B cell (primary cell): ENCODE results near the gene ARHGAP26. TPM values are rescaled to one million over a fixed set of nuclear protein-coding genes. Genes with fewer than 3 reads are reported as not detected.
A peak's percentile ranks its signal among the peaks of the same experiment; 100 is the strongest.

Experiments
- ATAC-seq: fragments of 200-7000 bp; cut with Tn5 transposase; one replicate; pipeline ENCODE4 v1.10.0; 2021; ENCODE audit warnings: low read depth, mild to moderate bottlenecking, moderate number of reproducible peaks, moderate library complexity
- CTCF ChIA-PET: fragments of 350-600 bp; sonication (Branson Sonifier 250); formaldehyde crosslinking; loops from one replicate; lab custom pipeline; 2021; ENCODE audit warnings: antibody characterized with exemption, inconsistent platforms; lab: Charles Lee
- POLR2A ChIA-PET: fragments of 350-600 bp; sonication (Branson Sonifier 250); formaldehyde crosslinking; loops from one replicate; lab custom pipeline; 2021; ENCODE audit warnings: antibody characterized with exemption; lab: Charles Lee
- DNase-seq: peaks from one replicate; pipeline ENCODE4 v3.0.0; 2013
- H2AFZ ChIP-seq: 2 replicates; pipeline ENCODE4 v1.6.1; 2012; ENCODE audit warnings: mild to moderate bottlenecking, low read depth, low read length; ENCODE audit not compliant: insufficient read depth, poor library complexity, severe bottlenecking
- H3K27ac ChIP-seq, 2 donors: 1 replicate in 1 of 2; 2 replicates in 1 of 2; pipeline ENCODE4 v1.5.1; 2012 to 2013; ENCODE audit warnings: low read length in 2 of 2, mild to moderate bottlenecking in 2 of 2, moderate library complexity in 1 of 2
- H3K27me3 ChIP-seq, 4 experiments: fragments of 200-600 bp in 1 of 4; sonication (generic) in 1 of 4; replicated peaks in 1 of 4; 1 replicate in 2 of 4; 2 replicates in 2 of 4; pipeline versions ENCODE4 v1.6.1 to v1.7.0; 2013 to 2016; ENCODE audit warnings: low read length in 3 of 4, mild to moderate bottlenecking in 2 of 4, mixed read lengths in 1 of 4, moderate library complexity in 1 of 4; ENCODE audit not compliant: insufficient read depth in 4 of 4, control insufficient read depth in 3 of 4; ENCODE audit errors: control extremely low read depth in 1 of 4
- H3K36me3 ChIP-seq, 2 experiments: replicated peaks in 1 of 2; 1 replicate in 1 of 2; 2 replicates in 1 of 2; pipeline versions ENCODE4 v1.6.1 to v1.7.1; 2013; ENCODE audit warnings: low read length in 1 of 2; ENCODE audit not compliant: insufficient read depth in 2 of 2, control insufficient read depth in 1 of 2; ENCODE audit errors: control extremely low read depth in 1 of 2, extremely low read depth in 1 of 2
- H3K4me1 ChIP-seq, 2 donors: fragments of 200-600 bp in 1 of 2; sonication (generic) in 1 of 2; 1 replicate in 1 of 2; 2 replicates in 1 of 2; pipeline versions ENCODE4 v1.5.1 to v1.6.1; 2013 to 2017; ENCODE audit warnings: low read length in 2 of 2; ENCODE audit not compliant: control insufficient read depth in 2 of 2, insufficient read depth in 2 of 2
- H3K4me2 ChIP-seq: replicated peaks from 2 replicates; pipeline ENCODE3; 2012; ENCODE audit warnings: mild to moderate bottlenecking, low read depth, low read length; ENCODE audit not compliant: poor library complexity, severe bottlenecking
- H3K4me3 ChIP-seq, 5 experiments: fragments of 200-600 bp in 1 of 5; sonication (generic) in 1 of 5; 1 replicate in 3 of 5; 2 replicates in 2 of 5; pipeline versions ENCODE4 v1.5.1 to v1.7.0; 2011 to 2016; ENCODE audit warnings: low read length in 4 of 5, mild to moderate bottlenecking in 4 of 5, low read depth in 2 of 5, control low read depth in 1 of 5, moderate library complexity in 1 of 5; ENCODE audit not compliant: insufficient read depth in 1 of 5; ENCODE audit errors: control extremely low read depth in 1 of 5, extremely low read depth in 1 of 5
- H3K79me2 ChIP-seq: fragments of 200-600 bp; sonication (generic); one replicate; pipeline ENCODE4 v1.6.0; 2016; ENCODE audit warnings: low read length; ENCODE audit not compliant: control insufficient read depth, insufficient read depth
- H3K9ac ChIP-seq: fragments of 200-600 bp; sonication (generic); 2 replicates; pipeline ENCODE4 v1.6.1; 2017; ENCODE audit warnings: mild to moderate bottlenecking, low read length, moderate library complexity
- H3K9me3 ChIP-seq, 3 donors: one replicate each; pipeline versions ENCODE4 v1.6.1 to v1.7.1; 2013; ENCODE audit warnings: low read length in 2 of 3; ENCODE audit not compliant: control insufficient read depth in 2 of 3, insufficient read depth in 1 of 3; ENCODE audit errors: control extremely low read depth in 1 of 3
- H4K20me1 ChIP-seq: 2 replicates; pipeline ENCODE4 v1.6.0; 2012; ENCODE audit warnings: mild to moderate bottlenecking, low read length; ENCODE audit not compliant: insufficient read depth, control insufficient read depth, poor library complexity, severe bottlenecking
- H3K27ac Mint-ChIP-seq: one replicate; pipeline ENCODE4 v1.8.0; 2021; ENCODE audit warnings: mixed read lengths
- H3K27me3 Mint-ChIP-seq: one replicate; pipeline ENCODE4 v1.8.0; 2021; ENCODE audit warnings: mixed read lengths
- H3K4me1 Mint-ChIP-seq: one replicate; pipeline ENCODE4 v1.8.0; 2021; ENCODE audit warnings: mixed read lengths
- H3K4me3 Mint-ChIP-seq: one replicate; pipeline ENCODE4 v1.8.0; 2021; ENCODE audit warnings: mixed read lengths
- H3K9me3 Mint-ChIP-seq: one replicate; pipeline ENCODE4 v1.8.0; 2022; ENCODE audit warnings: mixed read lengths; ENCODE audit not compliant: insufficient read depth
- EZH2 ChIP-seq: IDR thresholded peaks from 2 replicates; pipeline ENCODE4 v1.6.1; 2012; ENCODE audit warnings: borderline replicate concordance, low read depth, mild to moderate bottlenecking, moderate library complexity, low read length; ENCODE audit not compliant: insufficient read depth, poor library complexity, severe bottlenecking
- WGBS: methylation state at CpG from one replicate; pipeline ENCODE4 v1.1.5; 2013; ENCODE audit warnings: missing lambda C conversion rate; ENCODE audit not compliant: insufficient coverage; 5-methylcytosine and 5-hydroxymethylcytosine counted together
- intact Hi-C: fragments of 100-400 bp; cut with micrococcal nuclease; formaldehyde crosslinking; loops from one replicate; pipeline ENCODE4 v1.10.0; 2022
- polyA plus RNA-seq: library from polyadenylated mRNA; depleted of rRNA; stranded (reverse); fragments of >200 nt; gene quantifications from 2 replicates; pipeline ENCODE4 v1.2.3, GENCODE V29; 2012
- total RNA-seq, 2 donors: library from RNA; stranded (reverse); fragments of 120-200 nt in 1 of 2; gene quantifications; 1 replicate in 1 of 2; 2 replicates in 1 of 2; pipeline versions ENCODE4 v1.2.3 to v1.2.4, GENCODE V29; 2013 to 2022
- TF ChIP-seq, protein P1 (sequence below): fragments of 200-600 bp; IDR thresholded peaks from one replicate; pipeline ENCODE4 v1.8.0; 2022; ENCODE audit warnings: antibody characterized with exemption, mild to moderate bottlenecking

ARHGAP26 gene
- total and polyA plus RNA-seq, 2 donors (not counting 1 experiment from before 2014, with no cell fraction given): 1.8 to 22.5 TPM

DNA sequence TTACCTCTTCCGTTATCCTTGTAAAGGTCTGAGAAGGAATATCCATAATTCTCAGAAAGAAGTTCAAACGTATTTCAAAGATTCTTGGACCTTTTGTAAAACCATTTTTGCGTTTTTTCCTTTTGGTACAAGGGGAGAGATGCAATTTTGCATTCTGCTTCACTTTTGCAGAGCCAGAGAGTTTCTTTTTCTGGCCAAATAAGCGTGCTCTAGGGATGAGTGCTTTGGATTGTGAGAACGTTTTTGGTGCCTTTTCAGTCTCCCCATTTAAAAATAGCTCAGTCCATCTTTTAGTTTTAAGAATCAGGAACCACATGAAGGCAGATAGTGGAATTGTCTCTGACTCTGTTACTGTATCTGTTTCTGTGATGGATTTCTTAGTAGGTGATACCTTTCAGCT lies 1.5 kb downstream of the ARHGAP26 start:
- Histone ChIP-seq H3K9ac (peak overlapping the region; percentile 87), H3K4me2 (peak overlapping the region; percentile 92), H3K79me2 (peaks cover 16% of the 10 kb centered on the region), H3K4me3 (peak overlapping the region in 3 of 5 experiments; percentile 90), H3K4me1 (peaks cover 11 to 12% of the 10 kb centered on the region in 2 donors), H3K36me3 (no peaks in the 10 kb centered on the region), H3K27me3 (no peaks in the 10 kb centered on the region), H4K20me1 (no peaks in the 10 kb centered on the region), H3K9me3 (no peaks in the 10 kb centered on the region), H2AFZ (peak overlapping the region; percentile 87), H3K27ac (no peak overlapping the region)
- POLR2A ChIA-PET: interaction anchor here (1.7 kb wide), 1 partner anchor 7 kb away, joined by 5 read pairs; no protein-coding TSS in a partner anchor
- DNase-seq (no peak), ATAC-seq (no peak)
- intact Hi-C loops: loop anchor here (2.0 to 5.0 kb wide), 5 partner anchors 29 to 1451 kb away; partner anchors contain the start of genes ARAP3, NR3C1 and TAF7
- Mint-ChIP-seq H3K4me3 (peak overlapping the region; percentile 97), H3K27me3 (no peaks in the 10 kb centered on the region), H3K9me3 (no peaks in the 10 kb centered on the region), H3K27ac (peak overlapping the region; percentile 85), H3K4me1 (peaks cover 20% of the 10 kb centered on the region)
- 77% methylated on average over 2 of the region's 5 CpGs for WGBS
- CTCF ChIA-PET: interaction anchor here (1.0 to 2.9 kb wide), 7 partner anchors 16 to 96 kb away, joined by 3 to 12 read pairs (median 7); no protein-coding TSS in a partner anchor
- TF ChIP-seq EZH2: no peak
- TF ChIP-seq, protein P1, sequence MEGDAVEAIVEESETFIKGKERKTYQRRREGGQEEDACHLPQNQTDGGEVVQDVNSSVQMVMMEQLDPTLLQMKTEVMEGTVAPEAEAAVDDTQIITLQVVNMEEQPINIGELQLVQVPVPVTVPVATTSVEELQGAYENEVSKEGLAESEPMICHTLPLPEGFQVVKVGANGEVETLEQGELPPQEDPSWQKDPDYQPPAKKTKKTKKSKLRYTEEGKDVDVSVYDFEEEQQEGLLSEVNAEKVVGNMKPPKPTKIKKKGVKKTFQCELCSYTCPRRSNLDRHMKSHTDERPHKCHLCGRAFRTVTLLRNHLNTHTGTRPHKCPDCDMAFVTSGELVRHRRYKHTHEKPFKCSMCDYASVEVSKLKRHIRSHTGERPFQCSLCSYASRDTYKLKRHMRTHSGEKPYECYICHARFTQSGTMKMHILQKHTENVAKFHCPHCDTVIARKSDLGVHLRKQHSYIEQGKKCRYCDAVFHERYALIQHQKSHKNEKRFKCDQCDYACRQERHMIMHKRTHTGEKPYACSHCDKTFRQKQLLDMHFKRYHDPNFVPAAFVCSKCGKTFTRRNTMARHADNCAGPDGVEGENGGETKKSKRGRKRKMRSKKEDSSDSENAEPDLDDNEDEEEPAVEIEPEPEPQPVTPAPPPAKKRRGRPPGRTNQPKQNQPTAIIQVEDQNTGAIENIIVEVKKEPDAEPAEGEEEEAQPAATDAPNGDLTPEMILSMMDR: no peak
